ENCODE measurements around the gene CTDP1. TPM values are rescaled to one million over a fixed set of nuclear protein-coding genes. Genes with fewer than 3 reads are reported as not detected.

The CTDP1 gene, protein sequence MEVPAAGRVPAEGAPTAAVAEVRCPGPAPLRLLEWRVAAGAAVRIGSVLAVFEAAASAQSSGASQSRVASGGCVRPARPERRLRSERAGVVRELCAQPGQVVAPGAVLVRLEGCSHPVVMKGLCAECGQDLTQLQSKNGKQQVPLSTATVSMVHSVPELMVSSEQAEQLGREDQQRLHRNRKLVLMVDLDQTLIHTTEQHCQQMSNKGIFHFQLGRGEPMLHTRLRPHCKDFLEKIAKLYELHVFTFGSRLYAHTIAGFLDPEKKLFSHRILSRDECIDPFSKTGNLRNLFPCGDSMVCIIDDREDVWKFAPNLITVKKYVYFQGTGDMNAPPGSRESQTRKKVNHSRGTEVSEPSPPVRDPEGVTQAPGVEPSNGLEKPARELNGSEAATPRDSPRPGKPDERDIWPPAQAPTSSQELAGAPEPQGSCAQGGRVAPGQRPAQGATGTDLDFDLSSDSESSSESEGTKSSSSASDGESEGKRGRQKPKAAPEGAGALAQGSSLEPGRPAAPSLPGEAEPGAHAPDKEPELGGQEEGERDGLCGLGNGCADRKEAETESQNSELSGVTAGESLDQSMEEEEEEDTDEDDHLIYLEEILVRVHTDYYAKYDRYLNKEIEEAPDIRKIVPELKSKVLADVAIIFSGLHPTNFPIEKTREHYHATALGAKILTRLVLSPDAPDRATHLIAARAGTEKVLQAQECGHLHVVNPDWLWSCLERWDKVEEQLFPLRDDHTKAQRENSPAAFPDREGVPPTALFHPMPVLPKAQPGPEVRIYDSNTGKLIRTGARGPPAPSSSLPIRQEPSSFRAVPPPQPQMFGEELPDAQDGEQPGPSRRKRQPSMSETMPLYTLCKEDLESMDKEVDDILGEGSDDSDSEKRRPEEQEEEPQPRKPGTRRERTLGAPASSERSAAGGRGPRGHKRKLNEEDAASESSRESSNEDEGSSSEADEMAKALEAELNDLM
- 21.6 and 23.4 TPM in 2 replicates for total RNA-seq

DNA sequence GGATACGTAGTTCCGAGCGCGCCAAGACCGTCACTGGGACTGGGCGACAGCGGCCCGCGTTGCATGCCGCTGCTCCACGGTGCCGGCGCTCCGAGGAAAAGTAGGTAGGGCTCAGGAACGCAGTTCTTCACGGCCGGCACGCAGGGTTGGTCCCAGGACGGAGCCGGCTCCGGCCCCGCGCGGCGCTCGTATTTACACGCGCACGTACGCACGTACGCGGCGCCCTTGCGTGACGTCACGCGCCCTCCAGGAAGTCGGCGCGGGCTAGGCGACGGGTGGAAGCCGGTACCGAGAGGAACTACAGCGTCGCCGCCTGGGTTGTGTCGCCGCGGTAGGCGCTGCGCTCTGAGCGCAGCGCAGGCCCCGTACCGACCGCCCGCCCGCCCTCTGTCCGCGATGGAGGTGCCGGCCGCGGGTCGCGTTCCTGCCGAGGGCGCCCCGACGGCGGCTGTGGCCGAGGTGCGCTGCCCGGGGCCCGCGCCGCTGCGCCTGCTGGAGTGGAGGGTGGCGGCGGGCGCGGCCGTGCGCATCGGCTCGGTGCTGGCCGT is at the start of gene CTDP1:
TSS of gene CTDP1 (plus strand) at position 252 of the 548 bp plus-strand sequence. CDS start at position 397, 145 bp downstream.

DNA sequence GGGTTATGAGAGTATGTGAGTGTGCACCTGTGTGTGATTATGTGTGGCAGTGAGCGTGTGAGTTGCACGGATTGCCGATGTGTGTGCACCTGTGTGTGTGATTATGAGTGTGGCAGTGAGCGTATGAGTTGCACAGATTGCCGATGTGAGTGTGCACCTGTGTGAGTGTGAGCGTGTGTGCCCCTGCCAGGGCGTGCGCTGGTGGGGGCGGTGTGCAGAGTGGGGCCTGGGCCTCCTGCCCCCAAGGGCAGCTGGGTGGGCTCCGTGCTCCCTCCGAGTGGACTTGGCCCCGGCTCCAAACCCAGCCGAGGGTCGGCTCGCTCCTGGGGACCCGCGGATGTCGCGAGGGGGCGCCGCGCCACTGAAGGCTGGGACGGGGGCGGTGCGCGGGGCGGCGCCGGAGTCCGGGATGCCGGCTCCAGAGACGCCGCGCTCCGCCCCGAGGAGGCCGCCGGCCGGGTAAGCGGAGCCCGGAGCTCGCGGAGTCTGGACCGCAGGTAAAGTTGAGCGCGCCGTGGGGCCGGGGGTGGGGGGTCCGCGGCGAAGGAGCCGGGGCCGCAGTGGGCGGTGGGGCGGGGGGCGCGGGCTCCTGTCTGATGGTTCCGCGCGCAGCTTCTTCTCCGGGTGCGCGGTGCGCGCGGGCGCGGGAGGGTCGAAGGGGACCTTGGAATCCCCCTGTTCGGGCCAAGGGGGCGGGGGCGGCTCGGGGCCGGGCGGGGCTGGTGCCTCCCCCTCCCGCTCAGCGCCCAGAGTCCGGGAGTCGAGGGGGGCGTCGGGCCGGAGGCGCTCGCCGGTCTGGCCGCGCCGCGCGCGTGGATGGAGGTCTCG is 118.1 kb downstream of the CTDP1 start, which contains the start of gene KCNG2:
TSS of gene KCNG2 (plus strand) at position 421 of the 828 bp plus-strand sequence. CDS start 65,730 bp downstream, outside the sequence.

Other genes with a start within 250 kb of the CTDP1 start
- 0.32 and 1.9 TPM in 2 replicates for gene KCNG2, start 118.1 kb downstream of the CTDP1 start, total RNA-seq

Data from bronchial smooth muscle cell (primary cell).